ENCODE measurements around the gene ANKHD1.
"Not testable (repeated sequence)": the region's sequence is repeated elsewhere in the genome, so short reads cannot be mapped to it uniquely, and the experiment has no call there.

GRCh38 chr5:140457368-140457767, 55.7 kb downstream of the ANKHD1 start:
- TF ChIP-seq CTCF, POLR2A (IDR thresholded peaks at IDR 0.05): not testable (repeated sequence)
